ENCODE data around the gene CLASP1. TPM values are rescaled to one million over a fixed set of nuclear protein-coding genes. Genes with fewer than 3 reads are reported as not detected.
A peak's percentile ranks its signal among the peaks of the same experiment; 100 is the strongest.

CLASP1 gene
- total RNA-seq, 1 donor from 2014 or later = 163 TPM

DNA sequence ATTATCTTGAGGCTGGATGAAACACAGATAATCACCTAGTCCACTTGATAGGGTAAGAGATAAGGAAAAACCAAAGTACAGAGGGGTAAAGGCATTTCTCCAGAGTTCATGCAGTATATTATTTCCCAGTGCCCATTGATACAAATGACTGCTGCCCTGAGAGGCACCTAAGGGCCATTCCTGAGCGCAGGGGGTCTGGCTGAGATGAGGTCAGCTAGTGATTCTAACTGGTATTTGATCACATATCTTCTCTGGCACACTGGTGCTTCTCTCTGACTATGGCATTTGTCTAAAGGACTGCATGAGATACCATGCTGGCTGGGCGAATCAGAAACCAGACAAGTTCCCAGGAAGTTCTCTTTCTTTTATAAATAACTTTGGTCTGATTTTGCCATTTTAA is 291.0 kb downstream of the CLASP1 start:
- Mint-ChIP-seq H3K27ac (ENCODE audit: unreplicated experiment) (no peak overlapping the region), H3K36me3 (ENCODE audit: unreplicated experiment) (no peaks in the 10 kb centered on the region), H3K27me3 (ENCODE audit: unreplicated experiment) (no peaks in the 10 kb centered on the region)

GRCh38 chr2:121356058-121356640 is 293.1 kb downstream of the CLASP1 start:
- no peak overlapping the region for H3K27ac Mint-ChIP-seq (ENCODE audit: unreplicated experiment)
- TF ChIP-seq, protein P1, sequence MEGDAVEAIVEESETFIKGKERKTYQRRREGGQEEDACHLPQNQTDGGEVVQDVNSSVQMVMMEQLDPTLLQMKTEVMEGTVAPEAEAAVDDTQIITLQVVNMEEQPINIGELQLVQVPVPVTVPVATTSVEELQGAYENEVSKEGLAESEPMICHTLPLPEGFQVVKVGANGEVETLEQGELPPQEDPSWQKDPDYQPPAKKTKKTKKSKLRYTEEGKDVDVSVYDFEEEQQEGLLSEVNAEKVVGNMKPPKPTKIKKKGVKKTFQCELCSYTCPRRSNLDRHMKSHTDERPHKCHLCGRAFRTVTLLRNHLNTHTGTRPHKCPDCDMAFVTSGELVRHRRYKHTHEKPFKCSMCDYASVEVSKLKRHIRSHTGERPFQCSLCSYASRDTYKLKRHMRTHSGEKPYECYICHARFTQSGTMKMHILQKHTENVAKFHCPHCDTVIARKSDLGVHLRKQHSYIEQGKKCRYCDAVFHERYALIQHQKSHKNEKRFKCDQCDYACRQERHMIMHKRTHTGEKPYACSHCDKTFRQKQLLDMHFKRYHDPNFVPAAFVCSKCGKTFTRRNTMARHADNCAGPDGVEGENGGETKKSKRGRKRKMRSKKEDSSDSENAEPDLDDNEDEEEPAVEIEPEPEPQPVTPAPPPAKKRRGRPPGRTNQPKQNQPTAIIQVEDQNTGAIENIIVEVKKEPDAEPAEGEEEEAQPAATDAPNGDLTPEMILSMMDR (IDR thresholded peaks at IDR 0.05; ENCODE audit: partially characterized antibody, unreplicated experiment) = peak; percentile 78
- no peak overlapping the region for H3K4me3 Mint-ChIP-seq (ENCODE audit: unreplicated experiment)
- H3K4me1 Mint-ChIP-seq (ENCODE audit: low read depth, unreplicated experiment) = peaks cover 5% of the 10 kb centered on the region
- DNase-seq = peak; percentile 38
- no peaks in the 10 kb centered on the region for H3K27me3 Mint-ChIP-seq (ENCODE audit: unreplicated experiment)
- peaks cover 1% of the 10 kb centered on the region for H3K9me3 Mint-ChIP-seq (ENCODE audit: unreplicated experiment)
- no peaks in the 10 kb centered on the region for H3K36me3 Mint-ChIP-seq (ENCODE audit: unreplicated experiment)

More for the DNA sequence above, 291.0 kb downstream of the CLASP1 start:
- Mint-ChIP-seq H3K9me3 (ENCODE audit: unreplicated experiment) (peaks cover 1% of the 10 kb centered on the region), H3K4me3 (ENCODE audit: unreplicated experiment) (no peak overlapping the region), H3K4me1 (ENCODE audit: low read depth, unreplicated experiment) (peaks cover 5% of the 10 kb centered on the region)
- TF ChIP-seq, protein P1 (IDR thresholded peaks at IDR 0.05; ENCODE audit: partially characterized antibody, unreplicated experiment) = no peak
- DNase-seq = no peak

DNA sequence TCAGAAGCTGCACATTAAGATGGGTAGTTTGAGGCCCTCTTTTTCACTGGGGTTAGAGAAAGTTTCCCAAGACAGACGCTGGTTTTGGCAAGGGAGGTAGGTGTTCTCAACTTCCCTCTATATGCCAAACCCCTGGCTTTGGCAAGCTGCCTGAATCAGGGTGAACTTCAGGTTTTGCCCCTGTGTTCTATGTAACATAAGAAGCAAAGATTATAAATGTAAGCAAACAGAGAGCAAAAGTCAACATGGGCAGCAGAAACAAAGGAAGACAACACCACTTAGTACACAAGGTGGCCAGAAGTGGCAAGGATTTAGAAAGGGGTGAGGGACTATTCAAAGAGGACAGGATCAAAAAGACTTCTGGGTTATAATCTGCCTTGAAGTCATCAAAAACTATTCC is 293.8 kb downstream of the CLASP1 start:
- no peak overlapping the region for H3K27ac Mint-ChIP-seq (ENCODE audit: unreplicated experiment)
- H3K9me3 Mint-ChIP-seq (ENCODE audit: unreplicated experiment) = peaks cover 1% of the 10 kb centered on the region
- H3K36me3 Mint-ChIP-seq (ENCODE audit: unreplicated experiment) = no peaks in the 10 kb centered on the region

DNA sequence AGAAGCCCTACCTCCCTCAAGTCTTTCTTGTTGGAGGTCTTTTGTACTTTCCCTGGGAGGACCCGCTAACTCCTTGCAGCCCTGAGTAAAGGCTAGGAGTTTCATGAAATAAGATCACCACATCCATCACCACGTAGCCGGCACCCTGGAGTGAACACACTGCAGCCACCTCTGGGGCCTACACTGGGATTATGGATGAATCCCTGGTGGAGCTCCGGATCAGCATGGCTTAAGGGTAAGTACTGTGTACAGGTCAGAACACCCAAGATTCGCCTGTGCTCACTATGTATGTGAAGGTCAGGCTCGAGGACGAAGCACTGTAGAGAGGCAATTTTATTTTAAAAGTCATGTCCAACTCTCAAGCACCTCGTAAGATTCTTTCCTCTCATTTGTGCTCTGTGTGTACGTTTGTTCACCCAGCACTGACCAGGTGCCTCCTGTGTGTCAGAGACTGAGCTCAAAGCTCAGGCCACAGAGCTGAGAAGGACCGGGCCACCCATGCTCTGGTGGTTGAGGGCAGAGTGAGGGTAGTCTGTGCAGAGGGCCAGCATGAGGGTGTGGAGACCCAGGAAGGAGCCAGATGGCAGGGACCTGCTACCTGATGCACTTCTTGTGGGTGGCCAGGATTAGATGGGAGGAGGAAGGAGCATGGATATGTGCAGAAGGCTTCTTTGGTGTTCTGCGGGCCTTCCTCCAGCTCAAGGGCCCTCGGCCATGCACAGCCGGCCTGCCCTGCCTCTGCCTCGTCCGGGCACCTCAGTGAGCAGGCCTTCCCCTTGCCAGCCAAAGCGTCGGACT is 297.5 kb downstream of the CLASP1 start:
- H3K4me3 Mint-ChIP-seq (ENCODE audit: unreplicated experiment) = no peak overlapping the region
- no peak overlapping the region for H3K27ac Mint-ChIP-seq (ENCODE audit: unreplicated experiment)
- peaks cover 4% of the 10 kb centered on the region for H3K9me3 Mint-ChIP-seq (ENCODE audit: unreplicated experiment)
- TF ChIP-seq, protein P1 (IDR thresholded peaks at IDR 0.05; ENCODE audit: partially characterized antibody, unreplicated experiment) = no peak
- H3K4me1 Mint-ChIP-seq (ENCODE audit: low read depth, unreplicated experiment) = peaks cover 5% of the 10 kb centered on the region
- H3K36me3 Mint-ChIP-seq (ENCODE audit: unreplicated experiment) = no peaks in the 10 kb centered on the region
- peaks cover 3% of the 10 kb centered on the region for H3K27me3 Mint-ChIP-seq (ENCODE audit: unreplicated experiment)
- DNase-seq = no peak

More for the DNA sequence above, 293.8 kb downstream of the CLASP1 start:
- no peak overlapping the region for H3K4me3 Mint-ChIP-seq (ENCODE audit: unreplicated experiment)
- peaks cover 5% of the 10 kb centered on the region for H3K4me1 Mint-ChIP-seq (ENCODE audit: low read depth, unreplicated experiment)
- DNase-seq = no peak
- TF ChIP-seq, protein P1 (IDR thresholded peaks at IDR 0.05; ENCODE audit: partially characterized antibody, unreplicated experiment) = no peak
- no peaks in the 10 kb centered on the region for H3K27me3 Mint-ChIP-seq (ENCODE audit: unreplicated experiment)

DNA sequence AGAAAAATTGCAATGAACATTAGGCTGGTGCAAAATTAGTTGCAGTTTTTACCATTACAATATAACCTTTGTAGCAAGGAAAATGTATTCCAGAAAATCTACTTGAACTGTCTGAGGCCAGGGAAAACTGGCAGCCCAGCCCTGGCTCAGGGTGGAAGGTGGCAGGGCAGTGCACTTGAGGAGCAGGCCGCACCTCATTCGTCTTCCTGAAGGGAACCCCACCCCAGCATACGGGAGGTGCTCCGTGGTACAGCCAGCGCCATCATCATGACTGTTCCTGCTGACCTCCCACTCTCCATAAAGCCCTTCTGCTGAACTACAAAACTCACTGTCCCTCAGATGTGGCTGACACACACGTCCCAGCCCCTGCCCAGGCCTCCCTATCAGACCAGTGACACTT is 298.4 kb downstream of the CLASP1 start:
- peaks cover 5% of the 10 kb centered on the region for H3K4me1 Mint-ChIP-seq (ENCODE audit: low read depth, unreplicated experiment)
- no peak overlapping the region for H3K4me3 Mint-ChIP-seq (ENCODE audit: unreplicated experiment)
- TF ChIP-seq, protein P1 (IDR thresholded peaks at IDR 0.05; ENCODE audit: partially characterized antibody, unreplicated experiment) = no peak
- no peak for DNase-seq
- H3K27ac Mint-ChIP-seq (ENCODE audit: unreplicated experiment) = no peak overlapping the region
- H3K36me3 Mint-ChIP-seq (ENCODE audit: unreplicated experiment) = no peaks in the 10 kb centered on the region
- peaks cover 4% of the 10 kb centered on the region for H3K9me3 Mint-ChIP-seq (ENCODE audit: unreplicated experiment)
- H3K27me3 Mint-ChIP-seq (ENCODE audit: unreplicated experiment) = peaks cover 3% of the 10 kb centered on the region

All from glutamatergic neuron (in vitro differentiated cells).